GM12878 (cell line): ENCODE results near the gene NCKAP5.

Experiments
- EP300 ChIP-seq, 2 experiments: fragments of 150-350 bp in 1 of 2; IDR thresholded peaks; 2 replicates each; pipeline ENCODE4 v1.6.1; 2011 to 2012; ENCODE audit warnings: low read depth in 2 of 2, low read length in 2 of 2, borderline replicate concordance in 1 of 2, improper control_type of control experiment in 1 of 2, inconsistent platforms in 1 of 2; ENCODE audit not compliant: control insufficient read depth in 1 of 2
- JUNB ChIP-seq: IDR thresholded peaks from 2 replicates; pipeline ENCODE4 v1.6.1; 2016; ENCODE audit warnings: antibody characterized with exemption, mild to moderate bottlenecking
- PAX5 ChIP-seq: IDR thresholded peaks from 2 replicates; pipeline ENCODE4 v1.6.1; 2011; ENCODE audit warnings: low read depth, low read length, borderline replicate concordance
- PML ChIP-seq: IDR thresholded peaks from 2 replicates; pipeline ENCODE4 v1.6.1; 2012; ENCODE audit warnings: low read length, inconsistent platforms
- POLR2AphosphoS5 ChIP-seq: IDR thresholded peaks from 2 replicates; pipeline ENCODE4 v1.6.1; 2011; ENCODE audit warnings: mild to moderate bottlenecking, low read length, inconsistent platforms
- SREBF2 ChIP-seq: IDR thresholded peaks from 2 replicates; pipeline ENCODE4 v1.6.1; 2012; ENCODE audit warnings: mild to moderate bottlenecking, low read length
- TF ChIP-seq, protein P1 (sequence below), 3 experiments: IDR thresholded peaks in 2 of 3; conservative IDR thresholded peaks in 1 of 3; 2 replicates each; pipeline ENCODE4 v1.5.1; 2011; ENCODE audit warnings: low read depth in 3 of 3, low read length in 3 of 3, mild to moderate bottlenecking in 3 of 3, control low read depth in 2 of 3, moderate library complexity in 2 of 3, inconsistent platforms in 1 of 3, mixed read lengths in 1 of 3; ENCODE audit not compliant: control insufficient read depth in 2 of 3, insufficient read depth in 1 of 3; ENCODE audit errors: extremely low read depth in 1 of 3

DNA sequence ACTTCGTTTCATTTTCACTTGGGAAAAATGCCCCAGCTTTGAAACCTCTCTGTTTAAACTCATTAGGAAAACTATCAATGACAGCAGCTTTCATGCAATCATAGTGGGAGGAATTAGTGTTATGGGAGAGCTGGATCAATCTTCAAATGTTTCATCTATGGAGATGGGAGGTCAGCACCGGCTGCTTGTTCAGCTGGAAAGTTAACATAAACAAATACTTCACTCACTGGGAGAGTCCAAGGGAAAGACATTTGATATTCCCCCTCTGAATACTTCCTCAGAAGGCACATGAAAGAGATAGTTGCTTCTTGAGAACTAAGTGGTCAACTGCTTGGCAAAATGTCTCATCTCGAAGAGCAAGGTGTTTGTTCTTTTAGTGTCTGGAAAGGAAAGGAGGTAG lies 905.5 kb downstream of the NCKAP5 start:
- no peak for TF ChIP-seq JUNB
- no peak for TF ChIP-seq SREBF2
- no peak for TF ChIP-seq EP300 (IDR thresholded peaks at IDR 0.05; ENCODE audit: borderline replicate concordance in 1 of 2, control insufficient read depth in 1 of 2, low read depth in 2 of 2, low read length in 2 of 2)
- no peak for TF ChIP-seq PAX5
- TF ChIP-seq POLR2AphosphoS5 = no peak
- TF ChIP-seq PML = no peak
- TF ChIP-seq, protein P1, sequence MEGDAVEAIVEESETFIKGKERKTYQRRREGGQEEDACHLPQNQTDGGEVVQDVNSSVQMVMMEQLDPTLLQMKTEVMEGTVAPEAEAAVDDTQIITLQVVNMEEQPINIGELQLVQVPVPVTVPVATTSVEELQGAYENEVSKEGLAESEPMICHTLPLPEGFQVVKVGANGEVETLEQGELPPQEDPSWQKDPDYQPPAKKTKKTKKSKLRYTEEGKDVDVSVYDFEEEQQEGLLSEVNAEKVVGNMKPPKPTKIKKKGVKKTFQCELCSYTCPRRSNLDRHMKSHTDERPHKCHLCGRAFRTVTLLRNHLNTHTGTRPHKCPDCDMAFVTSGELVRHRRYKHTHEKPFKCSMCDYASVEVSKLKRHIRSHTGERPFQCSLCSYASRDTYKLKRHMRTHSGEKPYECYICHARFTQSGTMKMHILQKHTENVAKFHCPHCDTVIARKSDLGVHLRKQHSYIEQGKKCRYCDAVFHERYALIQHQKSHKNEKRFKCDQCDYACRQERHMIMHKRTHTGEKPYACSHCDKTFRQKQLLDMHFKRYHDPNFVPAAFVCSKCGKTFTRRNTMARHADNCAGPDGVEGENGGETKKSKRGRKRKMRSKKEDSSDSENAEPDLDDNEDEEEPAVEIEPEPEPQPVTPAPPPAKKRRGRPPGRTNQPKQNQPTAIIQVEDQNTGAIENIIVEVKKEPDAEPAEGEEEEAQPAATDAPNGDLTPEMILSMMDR (IDR thresholded peaks at IDR 0.05 in 2 of 3, conservative IDR thresholded peaks at IDR 0.05 in 1 of 3; ENCODE audit: control insufficient read depth in 2 of 3, extremely low read depth in 1 of 3, insufficient read depth in 1 of 3, low read depth in 3 of 3, low read length in 3 of 3) = no peak
